Ureter (tissue), 1 donor: Measurements from ENCODE around the gene PRKAG3. TPM values are rescaled to one million over a fixed set of nuclear protein-coding genes. Genes with fewer than 3 reads are reported as not detected.
"Not testable (repeated sequence)": the region's sequence is repeated elsewhere in the genome, so short reads cannot be mapped to it uniquely, and the experiment has no call there.

Experiments used
- DNase-seq: peaks from one replicate; pipeline ENCODE4 v3.0.0-alpha.2; 2020; ENCODE audit warnings: low spot score
- total RNA-seq: library from RNA; stranded (reverse); gene quantifications from one replicate; pipeline ENCODE4 v1.2.4, GENCODE V29; 2023
- donor health status: DM: yes; HTN: yes; CAD: no.

The PRKAG3 gene
- total RNA-seq, 1 donor from 2014 or later: not detected

GRCh38 chr2:218863021-218863520 lies 31.5 kb upstream of the PRKAG3 start:
- no peak for DNase-seq

GRCh38 chr2:218861645-218862318 lies 30.2 kb upstream of the PRKAG3 start:
- no peak for DNase-seq

- DNase-seq: no peak
Measured at GRCh38 chr2:218860950-218861381, 29.4 kb upstream of the PRKAG3 start.

GRCh38 chr2:218859988-218860831 lies 28.6 kb upstream of the PRKAG3 start:
- no peak for DNase-seq

- DNase-seq: no peak
Measured at GRCh38 chr2:218859556-218859987, 28.0 kb upstream of the PRKAG3 start, which contains the start of gene WNT6. Gene WNT6, plus strand, starts transcription at chr2:218859805. Its CDS starts 233 bp downstream, at chr2:218860038.

GRCh38 chr2:218858671-218859555 lies 27.3 kb upstream of the PRKAG3 start:
- DNase-seq: no peak

- DNase-seq: no peak
Measured at GRCh38 chr2:218858138-218858445, 26.5 kb upstream of the PRKAG3 start.

- no peak for DNase-seq
Measured at GRCh38 chr2:218857371-218858137, 26.0 kb upstream of the PRKAG3 start.

GRCh38 chr2:218856896-218857243 lies 25.3 kb upstream of the PRKAG3 start:
- no peak for DNase-seq

GRCh38 chr2:218856167-218856895 lies 24.7 kb upstream of the PRKAG3 start:
- no peak for DNase-seq

GRCh38 chr2:218855305-218856166 lies 23.9 kb upstream of the PRKAG3 start:
- DNase-seq: no peak

- no peak for DNase-seq
Measured at GRCh38 chr2:218854860-218855259, 23.3 kb upstream of the PRKAG3 start.

GRCh38 chr2:218853766-218854165 lies 22.2 kb upstream of the PRKAG3 start:
- no peak for DNase-seq

GRCh38 chr2:218852911-218853667 lies 21.5 kb upstream of the PRKAG3 start:
- DNase-seq: no peak

GRCh38 chr2:218851286-218851685 lies 19.7 kb upstream of the PRKAG3 start:
- no peak for DNase-seq

GRCh38 chr2:218850796-218851195 lies 19.2 kb upstream of the PRKAG3 start:
- DNase-seq: no peak

- no peak for DNase-seq
Measured at GRCh38 chr2:218849721-218850120, 18.1 kb upstream of the PRKAG3 start.

GRCh38 chr2:218846963-218847362 lies 15.4 kb upstream of the PRKAG3 start:
- not testable (repeated sequence) for DNase-seq

GRCh38 chr2:218844334-218844733 lies 12.7 kb upstream of the PRKAG3 start:
- not testable (repeated sequence) for DNase-seq
